HG02623 (cell line): ENCODE data around the gene IGFLR1.
A peak's percentile ranks its signal among the peaks of the same experiment; 100 is the strongest.
"Not testable (repeated sequence)": the region's sequence is repeated elsewhere in the genome, so short reads cannot be mapped to it uniquely, and the experiment has no call there.

Source experiments
- ATAC-seq: cut with Tn5 transposase; IDR thresholded peaks from one replicate; pipeline ENCODE4 v1.9.1; 2021; ENCODE audit warnings: moderate library complexity; ENCODE audit not compliant: unreplicated experiment

The IGFLR1 gene

GRCh38 chr19:35725216-35725861 is 16.9 kb downstream of the IGFLR1 start:
- no peak for ATAC-seq

- no peak for ATAC-seq
Measured at GRCh38 chr19:35724560-35724959, 17.7 kb downstream of the IGFLR1 start.

DNA sequence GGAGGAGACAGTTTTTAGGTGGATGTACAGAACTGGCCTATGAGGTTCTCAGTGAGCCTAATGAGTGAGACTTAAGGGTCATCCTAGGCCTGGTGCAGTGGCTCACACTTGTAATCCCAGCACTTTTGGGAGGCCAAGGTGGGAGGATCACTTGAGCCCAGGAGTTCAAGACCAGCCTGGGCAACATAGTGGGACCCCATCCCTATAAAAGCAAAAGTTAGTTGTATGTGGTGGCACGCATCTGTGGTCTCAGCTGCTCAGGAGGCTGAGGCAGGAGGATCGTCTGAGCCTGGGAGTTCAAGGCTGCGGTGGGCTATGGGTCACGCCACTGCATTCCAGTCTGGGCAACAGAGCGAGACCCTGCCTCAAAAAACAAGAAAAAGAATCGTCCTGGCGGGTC is 18.1 kb downstream of the IGFLR1 start:
- not testable (repeated sequence) for ATAC-seq

GRCh38 chr19:35723671-35724070 is 18.6 kb downstream of the IGFLR1 start:
- ATAC-seq: no peak

DNA sequence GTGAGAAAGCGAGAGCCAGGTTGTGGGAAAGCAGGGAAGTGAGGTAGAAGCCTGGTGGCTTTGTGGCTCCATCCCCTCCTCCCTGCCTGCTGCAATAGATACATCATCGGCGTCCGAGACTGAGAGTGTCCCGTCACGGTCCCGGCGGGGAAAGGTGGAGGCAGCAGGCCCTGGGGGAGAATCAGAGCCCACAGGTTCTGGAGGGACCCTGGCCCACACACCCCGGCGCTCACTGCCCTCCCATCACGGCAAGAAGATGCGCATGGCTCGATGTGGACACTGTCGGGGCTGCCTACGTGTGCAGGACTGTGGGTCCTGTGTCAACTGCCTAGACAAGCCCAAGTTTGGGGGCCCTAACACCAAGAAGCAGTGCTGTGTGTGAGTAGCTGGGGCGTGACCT is 19.4 kb downstream of the IGFLR1 start:
- ATAC-seq: no peak

GRCh38 chr19:35722461-35722860 is 19.8 kb downstream of the IGFLR1 start:
- no peak for ATAC-seq

DNA sequence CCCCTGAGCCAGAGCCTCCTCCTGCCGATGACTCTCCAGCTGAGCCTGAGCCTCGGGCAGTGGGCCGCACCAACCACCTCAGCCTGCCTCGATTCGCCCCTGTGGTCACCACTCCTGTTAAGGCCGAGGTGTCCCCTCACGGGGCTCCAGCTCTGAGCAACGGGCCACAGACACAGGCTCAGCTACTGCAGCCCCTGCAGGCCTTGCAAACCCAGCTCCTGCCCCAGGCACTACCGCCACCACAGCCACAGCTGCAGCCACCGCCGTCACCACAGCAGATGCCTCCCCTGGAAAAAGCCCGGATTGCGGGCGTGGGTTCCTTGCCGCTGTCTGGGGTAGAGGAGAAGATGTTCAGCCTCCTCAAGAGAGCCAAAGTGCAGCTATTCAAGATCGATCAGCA is 20.9 kb downstream of the IGFLR1 start:
- no peak for ATAC-seq

DNA sequence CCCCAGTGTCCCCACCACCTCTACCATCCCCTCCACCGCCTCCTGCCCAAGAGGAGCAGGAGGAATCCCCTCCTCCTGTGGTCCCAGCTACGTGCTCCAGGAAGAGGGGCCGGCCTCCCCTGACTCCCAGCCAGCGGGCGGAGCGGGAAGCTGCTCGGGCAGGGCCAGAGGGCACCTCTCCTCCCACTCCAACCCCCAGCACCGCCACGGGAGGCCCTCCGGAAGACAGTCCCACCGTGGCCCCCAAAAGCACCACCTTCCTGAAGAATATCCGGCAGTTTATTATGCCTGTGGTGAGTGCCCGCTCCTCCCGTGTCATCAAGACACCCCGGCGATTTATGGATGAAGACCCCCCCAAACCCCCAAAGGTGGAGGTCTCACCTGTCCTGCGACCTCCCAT is 21.6 kb downstream of the IGFLR1 start:
- ATAC-seq: no peak

DNA sequence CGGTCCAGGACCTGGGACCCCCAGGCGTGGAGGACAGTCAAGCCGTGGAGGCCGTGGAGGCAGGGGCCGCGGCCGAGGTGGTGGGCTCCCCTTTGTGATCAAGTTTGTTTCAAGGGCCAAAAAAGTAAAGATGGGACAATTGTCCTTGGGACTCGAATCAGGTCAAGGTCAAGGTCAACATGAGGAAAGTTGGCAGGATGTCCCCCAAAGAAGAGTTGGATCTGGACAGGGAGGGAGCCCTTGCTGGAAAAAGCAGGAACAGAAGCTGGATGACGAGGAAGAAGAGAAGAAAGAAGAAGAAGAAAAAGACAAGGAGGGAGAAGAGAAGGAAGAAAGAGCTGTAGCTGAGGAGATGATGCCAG is 22.1 kb downstream of the IGFLR1 start:
- ATAC-seq: no peak

DNA sequence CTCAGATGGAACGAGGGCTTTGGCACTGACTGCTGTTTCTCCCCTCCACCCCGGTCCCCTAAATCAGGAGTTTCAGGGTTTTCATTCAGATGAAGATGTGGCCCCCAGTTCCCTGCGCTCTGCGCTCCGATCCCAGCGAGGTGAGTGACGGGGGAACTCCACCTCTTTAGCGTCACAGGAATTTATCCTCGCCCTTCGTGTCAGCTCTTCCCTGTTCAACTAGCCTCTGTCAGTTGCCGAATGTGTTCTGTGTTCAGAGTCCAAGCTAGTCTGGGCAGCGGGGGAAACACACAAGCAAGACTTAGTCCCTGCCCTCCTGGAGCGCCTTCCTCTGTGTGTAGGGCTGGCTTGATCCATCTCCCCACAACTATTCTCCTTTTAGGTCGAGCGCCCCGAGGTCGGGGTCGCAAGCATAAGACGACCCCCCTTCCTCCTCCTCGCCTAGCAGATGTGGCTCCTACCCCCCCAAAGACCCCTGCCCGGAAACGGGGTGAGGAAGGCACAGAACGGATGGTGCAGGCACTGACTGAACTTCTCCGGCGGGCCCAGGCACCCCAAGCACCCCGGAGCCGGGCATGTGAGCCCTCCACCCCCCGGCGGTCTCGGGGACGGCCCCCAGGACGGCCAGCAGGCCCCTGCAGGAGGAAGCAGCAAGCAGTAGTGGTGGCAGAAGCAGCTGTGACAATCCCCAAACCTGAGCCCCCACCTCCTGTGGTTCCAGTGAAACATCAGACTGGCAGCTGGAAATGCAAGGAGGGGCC is 22.7 kb downstream of the IGFLR1 start:
- ATAC-seq: no peak

DNA sequence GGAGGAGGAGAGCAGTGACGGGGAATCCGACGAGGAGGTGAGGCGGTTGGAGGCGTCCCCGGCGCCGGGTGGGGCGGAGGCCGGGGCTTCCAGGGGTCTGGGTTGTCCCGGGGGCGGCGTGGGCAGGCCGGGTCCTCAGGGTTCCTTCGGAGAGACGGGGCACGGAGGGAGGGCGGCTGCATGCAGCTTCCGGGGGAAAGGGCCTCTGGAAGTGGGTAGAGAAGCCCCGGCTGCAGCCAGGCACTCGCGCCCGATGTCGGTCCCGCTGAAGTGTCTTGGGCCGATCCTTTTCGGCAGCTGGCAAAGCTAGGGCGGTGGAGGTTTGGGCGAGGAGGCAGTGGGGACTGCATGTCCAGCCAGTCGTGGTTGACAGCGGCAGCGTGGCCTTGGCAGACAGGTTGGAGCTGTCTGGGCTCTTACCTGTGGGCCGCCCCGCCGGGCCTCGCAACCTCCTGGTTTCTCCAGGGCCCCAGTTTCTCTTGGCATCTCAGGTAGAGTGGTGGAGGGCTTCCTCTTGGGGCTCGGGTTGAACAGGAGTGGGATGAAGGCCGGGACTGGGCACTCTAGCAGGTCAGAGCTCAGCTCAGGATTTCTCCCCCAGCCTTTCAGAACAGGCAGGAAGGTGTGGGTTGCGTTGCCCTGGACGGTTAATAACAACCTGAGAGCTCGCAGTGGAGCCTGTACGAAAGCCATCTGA is 23.8 kb downstream of the IGFLR1 start:
- no peak for ATAC-seq

GRCh38 chr19:35717665-35718344 is 24.4 kb downstream of the IGFLR1 start, which contains the start of gene KMT2B:
KMT2B (plus strand) TSS chr19:35718003; CDS start chr19:35718019, 16 bp downstream.
- peak; percentile 48 for ATAC-seq

- peak; percentile 59 for ATAC-seq
Measured at GRCh38 chr19:35716801-35717664, 25.2 kb downstream of the IGFLR1 start.

GRCh38 chr19:35715981-35716800 is 26.1 kb downstream of the IGFLR1 start:
- ATAC-seq: no peak

DNA sequence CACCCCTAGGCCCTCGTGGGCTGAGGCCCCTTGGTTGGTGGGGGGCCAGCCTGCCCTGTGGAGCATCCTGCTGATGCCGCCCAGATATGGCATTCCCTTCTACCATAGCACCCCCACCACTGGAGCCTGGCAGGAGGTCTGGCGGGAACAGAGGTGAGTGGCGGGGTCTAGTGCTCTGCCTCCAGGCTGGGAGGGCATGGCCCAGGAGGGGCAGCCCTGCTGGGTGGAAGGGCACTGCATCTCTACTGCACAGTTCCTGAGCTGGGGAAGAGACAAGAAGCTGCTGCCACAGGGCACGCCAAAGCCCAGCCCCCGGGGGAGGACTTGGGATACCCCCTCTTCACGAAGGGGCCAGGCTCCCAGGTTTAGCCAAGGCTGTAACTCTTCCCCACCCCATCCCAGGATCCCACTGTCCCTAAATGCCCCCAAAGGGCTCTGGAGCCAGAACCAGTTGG is 26.9 kb downstream of the IGFLR1 start:
- no peak for ATAC-seq

GRCh38 chr19:35714601-35715354 is 27.5 kb downstream of the IGFLR1 start:
- no peak for ATAC-seq

DNA sequence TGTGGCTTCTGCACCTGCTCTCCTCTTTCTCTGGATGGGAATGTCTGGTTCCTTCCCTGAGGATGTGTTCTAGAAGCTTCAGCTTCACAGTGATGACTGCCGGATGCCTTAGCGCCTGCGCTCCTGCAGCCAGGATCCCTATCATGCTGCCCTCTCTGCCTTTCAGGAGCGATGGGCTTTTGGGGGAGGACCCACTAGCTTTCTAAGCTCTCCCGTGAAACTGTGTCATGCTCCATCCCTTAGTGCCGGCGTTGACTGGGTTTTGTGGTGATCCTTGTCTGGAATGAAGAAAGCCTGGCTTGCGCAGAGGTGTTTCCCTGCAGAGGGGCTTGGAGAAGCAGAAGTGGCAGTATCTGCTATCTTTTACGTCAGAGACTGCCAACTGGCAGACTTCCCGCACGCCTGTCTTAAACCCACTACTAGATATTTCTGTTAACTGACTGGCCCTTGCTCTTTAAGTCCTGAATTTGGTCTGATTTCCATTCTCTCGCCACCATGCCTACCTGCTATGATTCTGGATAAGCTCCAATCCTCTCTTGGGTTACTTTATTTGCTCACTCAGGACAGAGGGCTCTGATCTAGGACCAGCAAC is 28.3 kb downstream of the IGFLR1 start:
- ATAC-seq: no peak

DNA sequence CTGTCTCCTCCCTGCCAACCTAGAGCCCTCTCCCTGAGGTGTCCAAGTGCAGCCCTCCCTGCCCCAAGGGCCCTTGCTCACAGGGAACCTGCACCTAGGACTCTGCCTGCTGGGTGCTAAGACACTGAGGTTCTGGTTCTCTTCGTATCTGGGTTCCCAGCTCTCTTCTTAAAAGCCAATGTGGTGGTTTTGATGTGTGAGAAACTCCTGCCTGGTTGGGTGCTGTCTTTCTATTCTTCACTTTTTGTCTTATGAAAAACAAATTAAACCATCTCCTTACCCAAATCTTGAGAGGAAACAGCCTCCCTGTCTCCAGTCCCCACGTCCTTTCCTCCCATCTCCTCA is 28.8 kb downstream of the IGFLR1 start:
- ATAC-seq: no peak
